Measurements from ENCODE around the gene COL27A1. TPM values are rescaled to one million over a fixed set of nuclear protein-coding genes. Genes with fewer than 3 reads are reported as not detected.
"Not testable (repeated sequence)": the region's sequence is repeated elsewhere in the genome, so short reads cannot be mapped to it uniquely, and the experiment has no call there.

Gene COL27A1
- total RNA-seq, 3 donors from 2014 or later: 3.1 to 13.6 (median 4.0) TPM

DNA sequence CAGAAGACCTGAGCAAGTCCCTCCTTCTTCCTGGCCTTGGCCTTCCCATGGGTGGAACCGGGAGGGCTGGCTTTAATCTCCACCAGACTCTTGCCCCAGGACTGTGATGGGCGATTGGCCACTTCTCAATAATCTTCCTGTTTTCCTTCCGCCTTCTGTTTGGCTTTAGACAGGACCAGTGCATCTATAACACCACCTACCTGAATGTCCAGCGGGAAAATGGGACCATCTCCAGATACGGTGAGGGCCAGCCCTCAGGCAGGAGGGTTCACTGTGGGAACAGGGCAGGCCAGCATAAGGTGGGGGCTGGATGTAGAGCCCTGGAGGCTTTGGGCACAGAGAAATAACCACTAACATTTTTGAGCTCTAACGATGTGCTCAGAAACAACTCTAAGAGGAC, 168.5 kb downstream of the COL27A1 start:
- H3K4me1 ChIP-seq (ENCODE audit: low read depth); H3K9me3 ChIP-seq; H3K4me3 ChIP-seq; DNase-seq; ATAC-seq; intact Hi-C loops (cut with DNase I, micrococcal nuclease); H3K36me3 ChIP-seq (ENCODE audit: low read depth): not testable (repeated sequence)

DNA sequence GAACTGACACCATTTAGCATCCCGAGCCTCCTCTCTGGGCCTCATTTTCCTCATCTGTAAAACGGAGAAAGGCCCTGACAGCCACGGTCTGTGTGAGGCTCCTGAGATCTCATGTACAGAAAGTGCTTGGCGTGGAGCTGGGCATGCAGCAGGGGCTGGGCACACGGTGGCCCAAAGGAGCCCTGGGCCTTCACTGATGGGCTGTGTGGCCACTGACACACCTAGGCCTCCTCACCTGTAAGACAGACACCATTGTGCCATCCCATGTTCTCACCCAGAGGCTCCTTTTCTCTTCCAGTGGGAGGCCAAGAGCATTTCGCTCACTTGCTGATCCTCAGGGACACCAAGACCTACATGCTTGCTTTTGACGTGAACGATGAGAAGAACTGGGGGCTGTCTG, 169.2 kb downstream of the COL27A1 start:
- H3K4me1 ChIP-seq (ENCODE audit: low read depth): no peaks in the 10 kb centered on the region
- TF ChIP-seq, protein P1, sequence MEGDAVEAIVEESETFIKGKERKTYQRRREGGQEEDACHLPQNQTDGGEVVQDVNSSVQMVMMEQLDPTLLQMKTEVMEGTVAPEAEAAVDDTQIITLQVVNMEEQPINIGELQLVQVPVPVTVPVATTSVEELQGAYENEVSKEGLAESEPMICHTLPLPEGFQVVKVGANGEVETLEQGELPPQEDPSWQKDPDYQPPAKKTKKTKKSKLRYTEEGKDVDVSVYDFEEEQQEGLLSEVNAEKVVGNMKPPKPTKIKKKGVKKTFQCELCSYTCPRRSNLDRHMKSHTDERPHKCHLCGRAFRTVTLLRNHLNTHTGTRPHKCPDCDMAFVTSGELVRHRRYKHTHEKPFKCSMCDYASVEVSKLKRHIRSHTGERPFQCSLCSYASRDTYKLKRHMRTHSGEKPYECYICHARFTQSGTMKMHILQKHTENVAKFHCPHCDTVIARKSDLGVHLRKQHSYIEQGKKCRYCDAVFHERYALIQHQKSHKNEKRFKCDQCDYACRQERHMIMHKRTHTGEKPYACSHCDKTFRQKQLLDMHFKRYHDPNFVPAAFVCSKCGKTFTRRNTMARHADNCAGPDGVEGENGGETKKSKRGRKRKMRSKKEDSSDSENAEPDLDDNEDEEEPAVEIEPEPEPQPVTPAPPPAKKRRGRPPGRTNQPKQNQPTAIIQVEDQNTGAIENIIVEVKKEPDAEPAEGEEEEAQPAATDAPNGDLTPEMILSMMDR (IDR thresholded peaks at IDR 0.05): no peak
- intact Hi-C loops (cut with DNase I, micrococcal nuclease): no loop called here
- H3K36me3 ChIP-seq (ENCODE audit: low read depth): no peaks in the 10 kb centered on the region
- no peaks in the 10 kb centered on the region for H3K9me3 ChIP-seq
- peak in 1 of 3 donors; percentile 14 for DNase-seq
- ATAC-seq: no peak
- H3K4me3 ChIP-seq: no peak overlapping the region

DNA sequence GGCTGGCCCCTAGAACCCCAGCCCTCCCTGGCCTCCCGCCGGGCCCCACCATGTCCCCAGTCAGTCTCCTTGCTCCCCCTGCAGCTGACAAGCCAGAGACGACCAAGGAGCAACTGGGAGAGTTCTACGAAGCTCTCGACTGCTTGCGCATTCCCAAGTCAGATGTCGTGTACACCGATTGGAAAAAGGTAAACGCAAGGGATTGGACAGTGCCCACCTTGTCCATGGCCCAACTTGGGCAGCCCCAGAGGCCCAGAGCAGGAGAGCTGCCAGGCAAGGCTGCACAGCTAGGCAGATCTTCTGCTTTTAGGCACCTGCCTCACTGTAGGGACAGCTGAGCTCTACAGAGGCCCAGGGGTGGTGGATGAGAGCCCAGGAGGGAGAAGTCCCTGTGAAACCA, 169.6 kb downstream of the COL27A1 start:
- DNase-seq: peak in 1 of 3 donors; percentile 8
- H3K4me3 ChIP-seq; H3K4me1 ChIP-seq (ENCODE audit: low read depth); H3K9me3 ChIP-seq; intact Hi-C loops (cut with DNase I, micrococcal nuclease); H3K36me3 ChIP-seq (ENCODE audit: low read depth): not testable (repeated sequence)
- peak; percentile 10 for ATAC-seq

DNA sequence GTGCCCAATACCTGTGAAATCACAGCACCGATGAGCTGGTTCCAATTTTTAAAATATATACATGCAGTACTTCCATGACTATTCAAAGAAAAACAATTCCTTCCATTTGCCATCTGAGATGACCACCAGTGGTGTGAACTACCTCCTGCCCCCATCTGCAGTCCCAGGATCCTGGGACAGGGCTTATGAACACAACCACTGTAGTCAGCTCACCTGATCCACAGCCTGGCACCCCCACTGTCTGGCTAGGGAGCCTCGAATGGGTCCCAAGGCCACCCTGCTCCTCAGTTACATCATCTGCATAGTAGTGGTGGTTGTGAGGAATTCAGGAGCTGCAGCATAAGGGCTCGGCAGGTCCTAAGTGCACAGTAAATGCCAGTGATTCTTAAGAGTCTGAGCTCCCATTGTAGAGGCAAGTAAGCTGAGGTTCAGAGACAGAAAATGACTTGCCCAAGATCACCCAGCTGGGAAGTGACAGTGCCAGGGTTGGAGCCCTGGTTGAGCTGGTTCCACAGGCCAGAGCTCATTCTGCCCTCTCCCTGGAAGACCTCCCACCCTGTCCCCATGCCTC, 170.4 kb downstream of the COL27A1 start:
- H3K4me3 ChIP-seq; ATAC-seq; H3K36me3 ChIP-seq (ENCODE audit: low read depth); intact Hi-C loops (cut with DNase I, micrococcal nuclease); H3K9me3 ChIP-seq; H3K4me1 ChIP-seq (ENCODE audit: low read depth): not testable (repeated sequence)
- DNase-seq: peak in 2 of 3 donors; percentile 10 to 11

DNA sequence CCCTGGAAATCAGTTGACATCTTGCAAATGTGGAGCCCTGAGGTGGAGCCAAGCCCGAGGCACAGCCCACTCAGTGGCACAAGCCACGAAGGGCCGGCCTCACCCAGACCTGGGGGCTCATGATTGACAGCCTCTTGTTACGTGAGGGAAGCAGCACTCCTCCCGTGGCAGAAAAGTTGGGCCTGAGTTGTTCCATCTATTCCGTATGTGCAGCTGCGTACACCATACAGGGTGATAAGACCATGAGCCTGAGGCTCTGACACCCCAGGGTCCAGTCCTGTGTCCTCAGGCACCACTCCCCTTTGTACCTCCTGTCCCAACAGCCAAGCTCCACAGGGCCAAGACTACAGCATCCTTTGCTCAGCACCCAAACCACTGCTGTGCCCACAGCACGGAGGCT, 172.4 kb downstream of the COL27A1 start:
- no peaks in the 10 kb centered on the region for H3K4me1 ChIP-seq (ENCODE audit: low read depth)
- no peak overlapping the region for H3K4me3 ChIP-seq
- peak in 2 of 3 donors; percentile 5 to 18 for DNase-seq
- ATAC-seq: no peak
- no peaks in the 10 kb centered on the region for H3K9me3 ChIP-seq
- no peaks in the 10 kb centered on the region for H3K36me3 ChIP-seq (ENCODE audit: low read depth)
- TF ChIP-seq, protein P1 (IDR thresholded peaks at IDR 0.05): no peak
- intact Hi-C loops (cut with DNase I, micrococcal nuclease): no loop called here

DNA sequence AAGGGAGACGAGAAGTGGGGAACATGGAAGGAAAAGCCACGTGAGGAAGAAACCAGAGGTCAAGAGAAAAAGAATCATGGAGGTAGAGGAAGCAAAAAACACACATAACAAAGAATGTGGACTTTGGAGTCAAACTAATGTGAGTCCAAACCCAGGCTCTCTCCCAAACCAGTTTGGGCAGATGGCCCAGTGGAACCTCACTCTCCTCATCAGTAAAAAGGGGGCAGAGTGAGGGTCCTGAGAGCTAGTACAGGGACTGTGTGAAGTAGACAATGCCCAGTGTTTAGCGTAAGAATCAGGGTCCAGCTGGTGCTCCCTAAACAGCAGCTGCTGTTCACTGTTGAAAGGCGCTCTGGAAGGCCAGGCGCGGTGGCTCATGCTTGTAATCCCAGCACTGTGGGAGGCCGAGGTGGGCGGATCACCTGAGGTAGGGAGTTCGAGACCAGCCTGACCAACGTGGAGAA, 173.1 kb downstream of the COL27A1 start:
- H3K4me3 ChIP-seq; ATAC-seq; H3K36me3 ChIP-seq (ENCODE audit: low read depth); H3K4me1 ChIP-seq (ENCODE audit: low read depth); H3K9me3 ChIP-seq; intact Hi-C loops (cut with DNase I, micrococcal nuclease): not testable (repeated sequence)
- peak in 1 of 3 donors; percentile 22 for DNase-seq

DNA sequence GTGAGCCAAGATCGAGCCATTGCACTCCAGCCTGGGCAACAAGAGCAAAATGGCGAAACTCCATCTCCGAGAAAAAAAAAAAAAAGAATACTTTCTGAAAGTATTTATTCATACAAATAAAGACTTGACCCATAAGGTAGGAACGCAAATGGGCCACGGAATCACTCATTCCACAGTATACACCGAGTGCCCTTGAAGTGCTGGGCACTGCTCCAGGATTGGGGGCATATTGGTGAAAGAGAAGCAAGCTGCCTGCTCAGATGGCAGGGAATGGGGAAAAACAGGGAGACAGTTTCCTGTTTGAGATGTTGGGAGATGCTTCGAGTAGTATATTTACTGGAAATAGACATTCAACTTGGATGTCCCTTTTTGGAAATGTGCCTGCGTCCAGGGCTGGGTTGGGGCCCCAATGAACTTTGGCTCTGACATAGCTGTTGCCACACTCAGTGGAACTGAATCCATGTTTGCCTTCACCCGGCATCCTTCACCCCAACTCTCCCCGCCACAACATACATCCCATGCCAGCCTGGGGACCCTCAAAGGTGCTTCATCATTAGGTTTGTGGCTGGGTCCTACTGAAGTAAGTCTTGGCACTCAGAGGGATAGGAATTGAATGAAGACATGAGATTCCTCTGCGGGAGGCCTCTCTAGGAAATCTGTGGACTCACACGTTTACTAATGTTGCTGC, 173.7 kb downstream of the COL27A1 start:
- DNase-seq: peak in 1 of 3 donors; percentile 22
- H3K36me3 ChIP-seq (ENCODE audit: low read depth); intact Hi-C loops (cut with DNase I, micrococcal nuclease); H3K4me3 ChIP-seq; ATAC-seq; H3K9me3 ChIP-seq; H3K4me1 ChIP-seq (ENCODE audit: low read depth): not testable (repeated sequence)

DNA sequence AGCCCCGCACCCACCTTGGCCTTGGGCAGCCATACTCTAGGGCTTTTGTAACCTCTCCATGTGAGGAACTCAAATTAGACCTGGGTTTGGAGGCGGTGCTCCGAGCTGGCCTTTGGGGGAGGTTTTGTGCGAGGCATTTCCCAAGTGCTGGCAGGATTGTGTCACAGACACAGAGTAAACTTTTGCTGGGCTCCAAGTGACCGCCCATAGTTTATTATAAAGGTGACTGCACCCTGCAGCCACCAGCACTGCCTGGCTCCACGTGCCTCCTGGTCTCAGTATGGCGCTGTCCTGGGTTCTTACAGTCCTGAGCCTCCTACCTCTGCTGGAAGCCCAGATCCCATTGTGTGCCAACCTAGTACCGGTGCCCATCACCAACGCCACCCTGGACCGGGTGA, 174.3 kb downstream of the COL27A1 start, which contains the start of gene ORM2:
Gene ORM2, plus strand, starts transcription at position 245 of the 398 bp plus-strand sequence. Its CDS starts 36 bp downstream, at position 281.
- not testable (repeated sequence) for DNase-seq; H3K36me3 ChIP-seq (ENCODE audit: low read depth); H3K4me3 ChIP-seq; H3K9me3 ChIP-seq; ATAC-seq; H3K4me1 ChIP-seq (ENCODE audit: low read depth)
- intact Hi-C loops (cut with DNase I, micrococcal nuclease): loop anchor here in 1 of 2 donors (10.0 kb wide), 1 partner anchor 325 kb away; the partner anchor contains the start of gene TEX53
